HUES64 (cell line): ENCODE data around the gene ARVCF.

ENCODE experiments used
- H3K27ac ChIP-seq: 2 replicates; pipeline ENCODE4 v1.7.0; 2013; ENCODE audit warnings: low read depth, low read length, inconsistent platforms
- H3K27me3 ChIP-seq: 2 replicates; pipeline ENCODE4 v1.6.1; 2013; ENCODE audit warnings: mild to moderate bottlenecking, low read length; ENCODE audit not compliant: insufficient read depth
- H3K36me3 ChIP-seq: 2 replicates; pipeline ENCODE4 v1.6.1; 2013; ENCODE audit warnings: mild to moderate bottlenecking, low read length; ENCODE audit not compliant: insufficient read depth
- H3K4me1 ChIP-seq: 2 replicates; pipeline ENCODE4 v1.6.1; 2013; ENCODE audit warnings: mild to moderate bottlenecking, low read length, moderate library complexity; ENCODE audit not compliant: insufficient read depth
- H3K4me3 ChIP-seq: 2 replicates; pipeline ENCODE4 v1.5.1; 2013; ENCODE audit warnings: mild to moderate bottlenecking, low read length, moderate library complexity
- H3K9ac ChIP-seq: 2 replicates; pipeline ENCODE4 v1.6.1; 2013; ENCODE audit warnings: mild to moderate bottlenecking, low read depth, low read length
- H3K9me3 ChIP-seq: 2 replicates; pipeline ENCODE4 v1.6.1; 2013; ENCODE audit warnings: low read depth, low read length; ENCODE audit not compliant: insufficient read depth
- WGBS: fragments of 150-250, 120-280 bp; methylation state at CpG from one replicate; pipeline ENCODE4 v1.1.7; 2013; ENCODE audit warnings: missing lambda C conversion rate; 5-methylcytosine and 5-hydroxymethylcytosine counted together

The ARVCF gene

DNA sequence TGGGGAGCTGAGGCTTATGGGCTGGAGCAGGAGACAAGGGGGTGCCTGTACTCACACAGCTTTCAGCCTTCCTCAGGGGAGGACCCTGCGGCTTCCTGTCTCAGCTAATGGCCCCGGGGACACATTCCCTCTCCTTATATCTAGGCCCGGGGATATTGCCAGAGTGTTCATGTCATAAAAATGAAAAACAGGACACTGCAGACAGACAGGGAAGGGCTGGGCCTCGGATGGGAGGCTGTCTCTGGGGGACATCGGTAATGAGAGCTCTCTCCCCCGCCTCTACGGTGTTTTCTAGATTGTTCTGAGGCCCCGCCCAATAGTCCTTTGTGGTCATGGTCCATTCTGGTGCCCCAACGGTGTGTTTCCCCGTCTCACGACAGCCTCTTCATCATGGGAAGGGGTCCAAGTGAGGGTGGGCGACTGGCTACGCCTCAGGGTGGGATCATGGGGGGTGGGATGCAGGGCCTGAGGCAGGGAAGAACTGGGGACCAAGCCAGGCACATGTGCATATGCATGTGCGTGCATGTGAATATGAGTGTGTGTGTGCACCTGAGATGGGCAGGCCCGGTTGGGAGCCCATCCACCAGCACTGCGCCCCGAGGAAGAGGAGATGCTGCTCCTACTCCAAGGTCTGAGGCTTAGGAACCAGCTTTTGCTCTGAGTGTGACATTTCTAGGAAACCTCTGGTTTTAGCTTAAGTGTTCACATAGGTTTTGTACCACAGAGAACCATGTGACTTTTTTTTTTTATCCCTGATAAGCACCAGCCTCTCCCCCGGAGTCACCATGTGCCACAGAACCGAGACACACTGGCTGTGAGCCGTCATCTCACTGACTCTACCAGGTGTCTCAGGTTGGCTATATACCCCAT, 5.3 kb downstream of the ARVCF start:
- no peak overlapping the region for H3K9ac ChIP-seq
- H3K4me1 ChIP-seq: 0 out of 2 replicates have a peak, but pooled peaks cover 3% of the 10 kb centered on the region
- H3K27ac ChIP-seq: no peak overlapping the region
- H3K4me3 ChIP-seq: no peak overlapping the region
- no peaks in the 10 kb centered on the region for H3K36me3 ChIP-seq
- WGBS: 90% methylated on average over 20 of the region's 20 CpGs
- H3K27me3 ChIP-seq: peaks cover 20% of the 10 kb centered on the region
- no peaks in the 10 kb centered on the region for H3K9me3 ChIP-seq

- no peak overlapping the region for H3K4me3 ChIP-seq
- no peak overlapping the region for H3K27ac ChIP-seq
- H3K9ac ChIP-seq: no peak overlapping the region
- H3K27me3 ChIP-seq: peaks cover 11% of the 10 kb centered on the region
- whole genome bisulfite sequencing: 89% methylated on average over 14 of the region's 14 CpGs
- H3K9me3 ChIP-seq: no peaks in the 10 kb centered on the region
- no peaks in the 10 kb centered on the region for H3K36me3 ChIP-seq
- H3K4me1 ChIP-seq: 0 out of 2 replicates have a peak, but pooled peaks cover 3% of the 10 kb centered on the region
Observed at GRCh38 chr22:20010307-20011122, 6.1 kb downstream of the ARVCF start.

DNA sequence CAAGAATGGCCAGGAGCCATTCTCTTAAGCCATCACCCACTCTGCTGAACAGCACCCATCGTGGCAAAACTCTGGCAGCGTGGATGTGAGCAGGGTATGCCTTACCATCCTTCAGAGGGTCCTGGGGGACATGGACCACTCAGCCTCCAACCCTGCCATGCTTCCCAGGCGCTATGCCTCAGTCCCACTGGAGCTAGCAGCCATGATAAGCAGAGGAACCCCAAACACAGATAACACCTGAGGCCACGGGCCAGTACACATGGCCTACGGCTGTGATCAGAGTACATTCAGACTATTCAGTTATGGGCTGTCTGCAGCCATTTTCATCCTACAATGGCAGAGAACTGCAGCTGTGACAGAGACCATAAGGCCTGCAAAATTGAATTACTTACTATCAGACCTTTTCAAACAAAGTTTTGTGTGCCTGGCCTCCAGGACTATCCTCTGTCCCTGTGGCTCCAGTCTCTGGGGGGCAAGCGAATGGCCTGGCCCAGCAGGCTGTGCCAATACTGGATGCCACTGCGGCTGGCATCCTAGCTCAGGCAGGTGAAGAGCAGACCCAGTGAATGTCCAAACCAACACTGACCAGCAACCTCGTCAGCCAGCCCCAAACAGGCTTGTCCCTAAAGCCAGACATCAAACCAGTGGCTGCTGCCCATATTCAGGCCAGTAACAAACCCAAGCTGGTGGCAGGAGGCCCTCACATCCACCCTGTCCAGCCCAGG, 6.9 kb downstream of the ARVCF start:
- Histone ChIP-seq H3K27ac (no peak overlapping the region), H3K27me3 (peaks cover 4% of the 10 kb centered on the region; the same call in 1 of the 2 replicates), H3K9me3 (peaks cover 5% of the 10 kb centered on the region; the same call in 1 of the 2 replicates), H3K36me3 (no peaks in the 10 kb centered on the region), H3K4me1 (0 out of 2 replicates have a peak, but pooled peaks cover 3% of the 10 kb centered on the region), H3K9ac (no peak overlapping the region), H3K4me3 (no peak overlapping the region)
- WGBS: 93% methylated on average over 8 of the region's 8 CpGs

- no peaks in the 10 kb centered on the region for H3K36me3 ChIP-seq
- 0 out of 2 replicates have a peak, but pooled peaks cover 3% of the 10 kb centered on the region for H3K4me1 ChIP-seq
- no peak overlapping the region for H3K4me3 ChIP-seq
- 92% methylated on average over 9 of the region's 9 CpGs for WGBS
- peaks cover 12% of the 10 kb centered on the region; the same call in 1 of the 2 replicates for H3K9me3 ChIP-seq
- H3K9ac ChIP-seq: no peak overlapping the region
- H3K27ac ChIP-seq: no peak overlapping the region
- no peaks in the 10 kb centered on the region for H3K27me3 ChIP-seq
Observed at GRCh38 chr22:20009018-20009491, 7.6 kb downstream of the ARVCF start.

GRCh38 chr22:20008221-20008995, 8.2 kb downstream of the ARVCF start:
- H3K36me3 ChIP-seq: no peaks in the 10 kb centered on the region
- no peak overlapping the region for H3K4me3 ChIP-seq
- no peak overlapping the region for H3K9ac ChIP-seq
- 89% methylated on average over 11 of the region's 11 CpGs for WGBS
- peaks cover 17% of the 10 kb centered on the region; the same call in 1 of the 2 replicates for H3K9me3 ChIP-seq
- H3K27ac ChIP-seq: no peak overlapping the region
- 0 out of 2 replicates have a peak, but pooled peaks cover 3% of the 10 kb centered on the region for H3K4me1 ChIP-seq
- H3K27me3 ChIP-seq: no peaks in the 10 kb centered on the region

DNA sequence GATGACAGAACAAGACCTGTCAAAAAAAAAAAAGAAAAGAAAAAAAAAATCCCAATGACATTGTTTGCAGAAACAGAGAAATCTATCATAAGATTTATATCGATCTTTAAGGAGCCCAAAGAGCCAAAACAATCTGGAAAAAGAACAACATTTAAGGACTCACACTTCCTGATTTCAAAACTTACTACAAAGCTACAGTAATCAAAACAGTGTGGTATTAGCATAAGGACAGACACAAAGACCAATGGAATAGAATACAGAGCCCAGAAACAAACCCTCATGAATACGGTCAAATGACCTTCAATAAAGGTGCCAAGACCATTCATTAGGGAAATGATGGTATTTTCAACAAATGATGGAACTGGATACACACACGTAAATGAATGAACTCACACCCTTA, 12.2 kb downstream of the ARVCF start:
- 96% methylated on average over 3 of the region's 3 CpGs for WGBS

GRCh38 chr22:20003304-20003703, 13.3 kb downstream of the ARVCF start:
- Histone ChIP-seq H3K4me1 (peaks cover 17% of the 10 kb centered on the region), H3K9me3 (peaks cover 17% of the 10 kb centered on the region; the same call in 1 of the 2 replicates), H3K27ac (no peak overlapping the region), H3K4me3 (no peak overlapping the region), H3K27me3 (no peaks in the 10 kb centered on the region), H3K9ac (no peak overlapping the region), H3K36me3 (no peaks in the 10 kb centered on the region)
- WGBS: no CpG with 5 or more reads among the region's 1 CpG

More for the DNA sequence above, 12.2 kb downstream of the ARVCF start:
- no peak overlapping the region for H3K9ac ChIP-seq
- no peaks in the 10 kb centered on the region for H3K27me3 ChIP-seq
- H3K4me1 ChIP-seq: peaks cover 10% of the 10 kb centered on the region
- no peaks in the 10 kb centered on the region for H3K36me3 ChIP-seq
- H3K4me3 ChIP-seq: no peak overlapping the region
- no peak overlapping the region for H3K27ac ChIP-seq
- peaks cover 17% of the 10 kb centered on the region; the same call in 1 of the 2 replicates for H3K9me3 ChIP-seq

DNA sequence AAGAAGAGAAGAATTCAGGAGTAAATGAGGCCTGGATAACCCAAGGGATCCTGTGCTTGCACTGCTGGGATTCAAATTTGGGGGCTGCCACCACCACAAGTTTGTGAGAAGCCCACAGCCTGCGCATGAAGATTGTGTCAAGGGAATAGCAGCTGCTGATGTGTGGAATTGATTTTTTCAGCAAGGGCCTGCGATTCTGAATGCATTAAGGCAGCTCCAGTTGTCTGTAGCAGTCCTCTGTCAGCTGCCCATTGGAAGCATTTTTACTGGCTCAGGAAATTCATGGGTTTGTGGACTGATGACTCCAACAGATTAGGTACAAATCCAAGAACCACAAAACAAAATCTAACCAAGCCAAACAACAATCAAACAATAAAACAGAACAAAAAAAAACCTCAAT, 14.0 kb downstream of the ARVCF start:
- H3K27me3 ChIP-seq: no peaks in the 10 kb centered on the region
- no peak overlapping the region for H3K27ac ChIP-seq
- H3K4me1 ChIP-seq: peaks cover 19% of the 10 kb centered on the region
- H3K4me3 ChIP-seq: no peak overlapping the region
- 92% methylated on average over 2 of the region's 2 CpGs for WGBS
- no peaks in the 10 kb centered on the region for H3K36me3 ChIP-seq
- no peak overlapping the region for H3K9ac ChIP-seq
- peaks cover 17% of the 10 kb centered on the region; the same call in 1 of the 2 replicates for H3K9me3 ChIP-seq

DNA sequence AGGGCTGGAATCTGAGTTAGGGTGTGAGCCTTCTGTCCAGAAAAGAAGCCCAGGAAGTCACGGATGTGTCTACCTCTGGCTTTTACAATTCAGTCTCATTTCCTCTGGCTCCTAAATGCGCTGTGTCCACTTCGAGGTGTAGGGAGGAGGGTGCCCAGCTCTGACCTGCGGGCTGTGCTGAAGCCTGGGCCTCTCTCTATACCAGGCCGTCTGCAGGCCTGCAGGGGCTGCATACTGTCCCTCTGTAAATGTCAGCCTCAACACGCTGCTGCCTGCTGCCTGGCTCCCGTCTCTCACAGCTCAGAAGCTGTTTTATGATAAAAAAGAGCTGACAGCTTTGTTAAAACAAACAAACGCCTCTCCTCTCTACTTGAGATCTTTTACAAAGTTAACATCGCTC, 14.5 kb downstream of the ARVCF start:
- Histone ChIP-seq H3K27me3 (no peaks in the 10 kb centered on the region), H3K4me3 (no peak overlapping the region), H3K36me3 (no peaks in the 10 kb centered on the region), H3K4me1 (peaks cover 19% of the 10 kb centered on the region), H3K9me3 (peaks cover 17% of the 10 kb centered on the region; the same call in 1 of the 2 replicates), H3K27ac (no peak overlapping the region), H3K9ac (no peak overlapping the region)
- 84% methylated on average over 8 of the region's 9 CpGs for WGBS

GRCh38 chr22:20001082-20001638, 15.5 kb downstream of the ARVCF start:
- Histone ChIP-seq H3K27ac (no peak overlapping the region), H3K4me1 (peaks cover 19% of the 10 kb centered on the region), H3K9ac (no peak overlapping the region), H3K4me3 (no peak overlapping the region), H3K9me3 (peaks cover 17% of the 10 kb centered on the region; the same call in 1 of the 2 replicates), H3K36me3 (no peaks in the 10 kb centered on the region), H3K27me3 (no peaks in the 10 kb centered on the region)
- WGBS: 78% methylated on average over 10 of the region's 11 CpGs
